ENCODE results near the gene ATAD3C. TPM values are rescaled to one million over a fixed set of nuclear protein-coding genes. Genes with fewer than 3 reads are reported as not detected.

ATAD3C gene
- total RNA-seq, 5 donors from 2014 or later (not counting 1 experiment from before 2014, with no cell fraction given): 0.59 to 3.1 (median 1.4) TPM

DNA sequence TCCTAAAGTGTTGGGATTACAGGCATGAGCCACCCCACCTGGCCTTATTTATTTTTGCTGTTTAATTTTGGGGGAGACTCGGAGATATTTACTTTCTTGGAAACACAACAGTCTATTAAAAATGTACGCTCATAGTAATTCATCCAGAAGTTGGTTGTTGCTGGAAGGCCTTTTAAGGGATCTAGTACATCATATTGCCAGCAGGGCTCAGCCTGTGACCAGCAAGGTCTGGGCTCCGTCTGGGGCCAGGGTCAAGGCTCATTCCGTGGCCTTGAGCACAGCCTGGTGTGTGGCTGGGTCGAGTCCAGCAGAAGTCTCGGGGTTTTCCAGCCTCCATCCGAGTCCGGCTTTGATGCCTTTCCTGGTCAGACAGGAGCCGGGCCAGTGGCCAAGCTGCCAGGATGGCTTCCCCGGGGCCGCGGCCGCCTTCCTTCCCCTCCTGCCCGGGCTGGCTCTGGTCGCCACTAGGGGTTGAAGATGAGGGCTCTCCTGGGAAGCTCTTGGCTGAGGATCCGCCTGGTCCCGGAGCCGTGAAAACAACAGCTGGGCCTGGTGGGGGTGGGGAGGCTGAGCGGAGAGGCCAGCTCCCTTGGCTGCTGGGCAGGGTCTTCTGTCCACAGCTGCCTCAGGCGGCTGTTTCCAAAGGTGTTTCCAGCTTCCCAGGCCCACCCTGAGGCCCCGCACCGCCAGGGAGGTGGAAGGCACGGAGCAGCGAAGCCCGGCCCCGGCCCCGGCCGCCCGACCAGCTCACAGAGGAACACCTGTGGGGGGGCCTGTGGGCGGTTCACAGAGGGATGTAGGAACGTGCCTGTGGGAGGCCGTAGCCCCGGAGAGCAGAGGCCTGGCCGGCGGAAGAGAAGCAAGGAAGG is 19.1 kb upstream of the ATAD3C start:
- DNase-seq: no peak
- WGBS (ENCODE audit: insufficient coverage): 83% methylated on average over 25 of the region's 35 CpGs
- peaks cover 0 to 85% of the 10 kb centered on the region in 2 experiments for H3K27me3 ChIP-seq (replicated peaks in 1 of 2; ENCODE audit: control insufficient read depth in 2 of 2, extremely low read depth in 1 of 2, insufficient read depth in 2 of 2, low read length in 1 of 2)

DNA sequence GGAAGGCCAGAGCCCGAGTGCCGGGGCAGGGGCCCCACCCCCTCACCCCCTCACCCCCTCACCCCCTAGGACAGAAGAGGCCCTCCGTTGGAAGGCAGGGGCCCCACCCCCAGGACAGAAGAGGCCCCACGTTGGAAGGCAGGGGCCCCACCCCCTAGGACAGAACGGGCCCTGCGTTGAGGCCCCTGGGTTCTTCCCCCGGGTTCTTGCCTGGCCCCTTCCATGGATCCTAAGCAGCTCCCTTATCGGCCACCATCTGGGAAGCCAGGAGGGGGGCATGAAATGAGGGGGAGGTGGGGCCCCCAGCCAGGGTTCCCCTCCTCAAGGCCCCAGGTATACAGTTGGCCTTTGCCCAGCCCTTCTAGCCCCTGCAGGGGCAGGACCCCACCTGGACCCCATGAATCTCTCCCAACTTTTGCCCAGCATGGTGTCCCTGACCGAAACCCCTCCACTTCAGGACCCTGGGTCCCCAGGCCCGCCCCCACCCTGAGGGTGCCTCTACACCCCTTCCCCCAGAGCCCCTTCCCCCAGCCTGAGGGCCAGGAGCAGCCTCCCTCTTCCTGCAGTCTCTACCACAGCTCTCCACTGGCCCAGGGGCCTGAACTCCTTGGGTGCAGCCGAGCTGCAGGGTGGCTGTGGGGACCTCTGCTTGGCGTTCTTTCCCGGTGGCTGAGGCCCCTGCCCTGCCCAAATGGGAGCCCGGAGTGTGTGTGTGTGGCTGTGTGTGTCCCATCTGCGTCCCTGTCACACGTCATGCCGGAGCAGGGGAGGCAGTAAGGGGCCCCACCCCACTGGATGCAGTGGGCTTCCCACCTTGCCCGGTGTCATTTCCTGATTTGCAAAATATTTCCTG is 18.3 kb upstream of the ATAD3C start:
- Mint-ChIP-seq H3K9me3 (no peaks in the 10 kb centered on the region), H3K4me1 (peaks cover 7 to 11% (median 8%) of the 10 kb centered on the region in 3 donors), H3K4me3 (no peak overlapping the region), H3K36me3 (no peaks in the 10 kb centered on the region), H3K27me3 (peaks cover 11 to 35% of the 10 kb centered on the region in 2 donors), H3K27ac (no peak overlapping the region)
- WGBS (ENCODE audit: insufficient coverage): 73% methylated on average over 5 of the region's 18 CpGs
- Histone ChIP-seq H3K27ac (ENCODE audit: low read length) (no peak overlapping the region), H3K27me3 (replicated peaks in 1 of 2; ENCODE audit: control insufficient read depth in 2 of 2, extremely low read depth in 1 of 2, insufficient read depth in 2 of 2, low read length in 1 of 2) (peaks cover 0 to 83% of the 10 kb centered on the region in 2 experiments), H3K4me3 (ENCODE audit: control insufficient read depth in 1 of 2, extremely low read depth in 1 of 2, low read length in 1 of 2) (no peak overlapping the region), H3K36me3 (ENCODE audit: control insufficient read depth in 2 of 2, extremely low read depth in 1 of 2, insufficient read depth in 1 of 2, low read length in 1 of 2) (no peaks in the 10 kb centered on the region), H3K4me1 (ENCODE audit: control insufficient read depth in 1 of 2, extremely low read depth in 1 of 2, insufficient read depth in 2 of 2, low read length in 2 of 2) (peaks cover 2 to 30% of the 10 kb centered on the region in 2 experiments), H3K9me3 (no peaks in the 10 kb centered on the region)
- DNase-seq: no peak
- ChIA-PET POLR2A (no interaction called here), CTCF (interaction anchor here in 1 of 2 donors (0.6 kb wide), 1 partner anchor 13 kb away, joined by 13 read pairs; no protein-coding TSS in a partner anchor)
- no peak for ATAC-seq (replicated peaks in 1 of 4)

More for the DNA sequence above, 19.1 kb upstream of the ATAD3C start:
- ATAC-seq (replicated peaks in 1 of 4): no peak
- CTCF ChIA-PET: interaction anchor here in 1 of 2 donors (0.6 kb wide), 1 partner anchor 13 kb away, joined by 13 read pairs; no protein-coding TSS in a partner anchor
- Histone ChIP-seq H3K9me3 (no peaks in the 10 kb centered on the region), H3K4me3 (ENCODE audit: control insufficient read depth in 1 of 2, extremely low read depth in 1 of 2, low read length in 1 of 2) (no peak overlapping the region), H3K27ac (ENCODE audit: low read length) (no peak overlapping the region), H3K4me1 (ENCODE audit: control insufficient read depth in 1 of 2, extremely low read depth in 1 of 2, insufficient read depth in 2 of 2, low read length in 2 of 2) (peaks cover 0 to 26% of the 10 kb centered on the region in 2 experiments), H3K36me3 (ENCODE audit: control insufficient read depth in 2 of 2, extremely low read depth in 1 of 2, insufficient read depth in 1 of 2, low read length in 1 of 2) (no peaks in the 10 kb centered on the region)
- H3K9me3 Mint-ChIP-seq: no peaks in the 10 kb centered on the region
- POLR2A ChIA-PET: no interaction called here
- H3K27ac Mint-ChIP-seq: no peak overlapping the region
- H3K27me3 Mint-ChIP-seq: peaks cover 11 to 32% of the 10 kb centered on the region in 2 donors
- peaks cover 7 to 10% (median 7%) of the 10 kb centered on the region in 3 donors for H3K4me1 Mint-ChIP-seq
- H3K4me3 Mint-ChIP-seq: no peak overlapping the region
- no peaks in the 10 kb centered on the region for H3K36me3 Mint-ChIP-seq

DNA sequence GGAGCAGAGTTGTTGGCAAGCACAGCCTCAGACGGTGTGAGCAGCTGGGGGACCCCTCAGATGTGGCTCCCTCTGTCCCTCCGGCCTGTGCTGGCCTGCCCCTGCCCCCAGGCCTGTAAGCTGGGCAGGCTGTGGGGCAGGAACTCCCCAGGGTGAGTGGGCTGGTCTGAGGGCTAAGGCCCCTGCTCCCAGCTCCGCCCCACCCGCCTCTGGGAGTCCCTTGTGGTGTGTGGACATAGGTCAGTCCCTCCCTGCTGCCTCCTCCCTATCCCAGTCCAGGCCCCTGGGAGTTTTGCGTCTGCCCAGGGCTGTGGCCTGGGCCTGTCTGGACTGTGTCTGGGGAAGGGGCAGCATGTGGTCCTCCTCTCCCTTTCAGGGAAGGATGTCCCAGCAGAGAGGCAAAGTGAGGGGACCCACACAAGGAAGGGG is 17.6 kb upstream of the ATAD3C start:
- DNase-seq (no peak), ATAC-seq (replicated peaks in 1 of 4) (no peak)
- peaks cover 0 to 83% of the 10 kb centered on the region in 2 experiments for H3K27me3 ChIP-seq (replicated peaks in 1 of 2; ENCODE audit: control insufficient read depth in 2 of 2, extremely low read depth in 1 of 2, insufficient read depth in 2 of 2, low read length in 1 of 2)
- 43% methylated on average over 2 of the region's 5 CpGs for WGBS (ENCODE audit: insufficient coverage)
- POLR2A ChIA-PET: no interaction called here
- Mint-ChIP-seq H3K4me3 (no peak overlapping the region), H3K36me3 (no peaks in the 10 kb centered on the region), H3K4me1 (peaks cover 7 to 13% (median 12%) of the 10 kb centered on the region in 3 donors), H3K9me3 (no peaks in the 10 kb centered on the region), H3K27ac (no peak overlapping the region), H3K27me3 (peaks cover 11 to 37% of the 10 kb centered on the region in 2 donors)
- CTCF ChIA-PET: no interaction called here
- no peak overlapping the region for H3K27ac ChIP-seq (ENCODE audit: low read length)
- H3K4me3 ChIP-seq (ENCODE audit: control insufficient read depth in 1 of 2, extremely low read depth in 1 of 2, low read length in 1 of 2): no peak overlapping the region
- no peaks in the 10 kb centered on the region for H3K9me3 ChIP-seq
- peaks cover 2 to 30% of the 10 kb centered on the region in 2 experiments for H3K4me1 ChIP-seq (ENCODE audit: control insufficient read depth in 1 of 2, extremely low read depth in 1 of 2, insufficient read depth in 2 of 2, low read length in 2 of 2)
- H3K36me3 ChIP-seq (ENCODE audit: control insufficient read depth in 2 of 2, extremely low read depth in 1 of 2, insufficient read depth in 1 of 2, low read length in 1 of 2): no peaks in the 10 kb centered on the region

DNA sequence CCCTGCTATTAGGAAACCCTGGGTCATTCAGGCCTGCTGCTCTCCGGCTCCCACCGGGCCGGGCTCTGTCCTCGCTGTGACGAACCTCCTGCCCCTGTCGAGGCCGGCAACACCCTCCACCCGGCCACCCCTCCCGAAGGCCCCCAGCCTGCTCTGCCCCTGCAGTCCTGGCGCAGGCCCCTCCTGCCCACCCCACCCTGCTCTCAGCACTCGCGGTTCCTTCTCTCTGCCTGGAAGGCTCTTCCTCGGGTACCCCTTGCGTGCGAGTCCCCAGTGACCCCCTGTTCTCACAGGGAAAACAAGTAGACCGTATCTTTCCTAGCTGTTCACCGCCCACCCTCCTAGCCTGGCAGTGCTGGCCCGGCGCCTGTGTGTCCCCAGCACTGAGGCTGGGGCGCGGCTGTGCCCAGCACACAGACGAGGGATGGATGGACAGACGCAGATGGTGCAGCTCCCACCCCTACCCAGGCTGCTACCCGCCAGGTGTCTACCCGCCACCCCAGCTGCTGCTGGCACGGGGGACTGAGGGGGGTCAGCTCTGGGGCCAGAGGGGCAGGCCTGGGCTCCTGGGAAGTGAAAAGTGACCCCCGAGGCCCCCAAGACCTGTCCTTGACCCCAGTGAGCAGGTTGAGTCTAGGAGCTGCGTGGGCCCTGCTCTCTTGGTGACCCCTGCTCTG is 17.1 kb upstream of the ATAD3C start:
- H3K27ac ChIP-seq (ENCODE audit: low read length): no peak overlapping the region
- no peak overlapping the region for H3K4me3 ChIP-seq (ENCODE audit: control insufficient read depth in 1 of 2, extremely low read depth in 1 of 2, low read length in 1 of 2)
- no peaks in the 10 kb centered on the region for H3K9me3 Mint-ChIP-seq
- DNase-seq (no peak), ATAC-seq (replicated peaks in 1 of 4) (no peak)
- H3K4me1 ChIP-seq (ENCODE audit: control insufficient read depth in 1 of 2, extremely low read depth in 1 of 2, insufficient read depth in 2 of 2, low read length in 2 of 2): peaks cover 2 to 30% of the 10 kb centered on the region in 2 experiments
- H3K4me3 Mint-ChIP-seq: no peak overlapping the region
- no peaks in the 10 kb centered on the region for H3K36me3 Mint-ChIP-seq
- H3K27me3 ChIP-seq (replicated peaks in 1 of 2; ENCODE audit: control insufficient read depth in 2 of 2, extremely low read depth in 1 of 2, insufficient read depth in 2 of 2, low read length in 1 of 2): peaks cover 0 to 85% of the 10 kb centered on the region in 2 experiments
- 85% methylated on average over 26 of the region's 28 CpGs for WGBS (ENCODE audit: insufficient coverage)
- H3K27ac Mint-ChIP-seq: no peak overlapping the region
- H3K36me3 ChIP-seq (ENCODE audit: control insufficient read depth in 2 of 2, extremely low read depth in 1 of 2, insufficient read depth in 1 of 2, low read length in 1 of 2): no peaks in the 10 kb centered on the region
- no peaks in the 10 kb centered on the region for H3K9me3 ChIP-seq
- CTCF ChIA-PET: no interaction called here
- H3K27me3 Mint-ChIP-seq: peaks cover 11 to 39% of the 10 kb centered on the region in 2 donors
- POLR2A ChIA-PET: no interaction called here
- peaks cover 7 to 13% (median 12%) of the 10 kb centered on the region in 3 donors for H3K4me1 Mint-ChIP-seq

DNA sequence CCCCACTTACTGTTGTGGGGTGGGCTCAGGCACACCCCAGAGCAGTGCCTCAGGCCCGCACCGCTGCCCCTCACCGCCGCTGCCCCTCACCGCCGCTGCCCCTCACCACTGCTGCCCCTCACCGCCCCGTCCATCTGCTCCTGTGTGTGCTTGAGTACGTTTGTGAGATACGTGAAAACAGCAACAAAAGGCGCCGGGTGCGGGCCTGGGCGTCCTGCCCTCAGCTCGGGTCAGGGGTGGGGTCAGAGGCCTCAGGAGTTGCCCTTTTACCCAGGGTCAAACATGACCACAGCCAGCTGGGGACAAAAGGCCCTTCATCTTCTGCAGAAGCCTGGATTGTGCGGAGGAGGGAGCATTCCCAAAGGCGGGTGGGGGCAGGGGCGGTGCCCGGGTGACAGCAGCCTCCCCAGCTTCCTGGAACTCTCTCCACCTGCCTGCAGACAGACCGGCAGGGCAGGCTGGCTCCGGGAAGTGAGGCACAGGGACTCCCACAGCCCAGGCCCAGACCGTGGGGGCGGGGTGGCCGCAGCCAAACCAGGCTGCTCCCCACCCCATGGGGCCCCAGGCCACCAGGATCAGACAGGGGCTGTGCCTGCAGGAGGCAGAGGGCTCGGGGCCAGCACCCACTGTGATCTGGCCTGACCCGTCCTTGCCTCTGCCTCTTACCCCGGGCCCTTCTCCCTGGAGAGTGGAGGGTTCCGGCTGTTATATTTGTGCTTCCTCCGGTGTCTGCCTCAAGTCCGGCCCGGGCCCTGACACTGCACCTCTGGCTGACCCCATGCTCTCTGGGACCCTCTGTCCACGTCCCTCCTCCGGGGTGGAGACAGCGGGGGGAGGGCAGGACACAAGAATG is 16.3 kb upstream of the ATAD3C start:
- Mint-ChIP-seq H3K27ac (no peak overlapping the region), H3K9me3 (no peaks in the 10 kb centered on the region), H3K4me1 (peaks cover 6 to 13% (median 12%) of the 10 kb centered on the region in 3 donors), H3K36me3 (no peaks in the 10 kb centered on the region), H3K4me3 (no peak overlapping the region), H3K27me3 (peaks cover 11 to 39% of the 10 kb centered on the region in 2 donors)
- Histone ChIP-seq H3K27me3 (replicated peaks in 1 of 2; ENCODE audit: control insufficient read depth in 2 of 2, extremely low read depth in 1 of 2, insufficient read depth in 2 of 2, low read length in 1 of 2) (peaks cover 0 to 91% of the 10 kb centered on the region in 2 experiments), H3K9me3 (no peaks in the 10 kb centered on the region), H3K36me3 (ENCODE audit: control insufficient read depth in 2 of 2, extremely low read depth in 1 of 2, insufficient read depth in 1 of 2, low read length in 1 of 2) (no peaks in the 10 kb centered on the region), H3K4me1 (ENCODE audit: control insufficient read depth in 1 of 2, extremely low read depth in 1 of 2, insufficient read depth in 2 of 2, low read length in 2 of 2) (peaks cover 2 to 30% of the 10 kb centered on the region in 2 experiments), H3K4me3 (ENCODE audit: control insufficient read depth in 1 of 2, extremely low read depth in 1 of 2, low read length in 1 of 2) (no peak overlapping the region), H3K27ac (ENCODE audit: low read length) (no peak overlapping the region)
- POLR2A ChIA-PET: no interaction called here
- CTCF ChIA-PET: no interaction called here
- ATAC-seq (replicated peaks in 1 of 4) (no peak), DNase-seq (no peak)
- 68% methylated on average over 27 of the region's 34 CpGs for WGBS (ENCODE audit: insufficient coverage)
